ENCODE results near the gene CNTNAP2. TPM values are rescaled to one million over a fixed set of nuclear protein-coding genes. Genes with fewer than 3 reads are reported as not detected.

The CNTNAP2 gene
- polyA plus RNA-seq, 2 donors: 0.41 to 0.48 TPM

DNA sequence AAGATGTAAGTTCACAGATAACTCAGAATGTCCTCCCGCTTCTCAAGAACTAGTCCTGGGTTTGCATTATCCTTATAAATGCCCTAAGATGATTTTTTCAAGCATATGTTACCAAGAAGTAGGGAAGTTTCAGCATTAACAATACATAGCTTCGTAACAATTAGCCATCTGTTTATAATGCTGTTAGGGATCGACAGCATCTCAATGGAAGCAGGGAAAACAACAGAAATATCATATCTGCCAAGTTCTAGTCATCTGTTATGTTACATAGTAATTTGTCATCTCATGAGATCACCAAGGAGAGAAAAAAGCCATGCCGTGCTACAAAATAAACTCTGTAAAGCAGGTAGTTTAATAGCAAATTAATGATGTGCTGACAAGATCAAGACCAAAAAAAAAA, 1742.4 kb downstream of the CNTNAP2 start:
- H3K27me3 ChIP-seq (ENCODE audit: control insufficient read depth in 1 of 2, insufficient read depth in 2 of 2, low read length in 2 of 2): no peaks in the 10 kb centered on the region
- H3K27ac ChIP-seq (ENCODE audit: low read depth in 2 of 2, low read length in 1 of 2): no peak overlapping the region
- H3K4me3 ChIP-seq (ENCODE audit: low read depth in 1 of 2, low read length in 2 of 2): no peak overlapping the region
- 57 to 64% methylated on average over 4 of the region's 4 CpGs for WGBS, 2 donors
- H3K36me3 ChIP-seq (ENCODE audit: control insufficient read depth in 2 of 2, insufficient read depth in 2 of 2, low read length in 1 of 2): no peaks in the 10 kb centered on the region
- H3K4me1 ChIP-seq (ENCODE audit: control insufficient read depth in 2 of 2, insufficient read depth in 2 of 2, low read length in 1 of 2): no peaks in the 10 kb centered on the region
- no peaks in the 10 kb centered on the region for H3K9me3 ChIP-seq (ENCODE audit: control insufficient read depth in 2 of 2, insufficient read depth in 1 of 2, low read depth in 1 of 2, low read length in 1 of 2)

- Histone ChIP-seq H3K4me1 (ENCODE audit: control insufficient read depth in 2 of 2, insufficient read depth in 2 of 2, low read length in 1 of 2) (no peaks in the 10 kb centered on the region), H3K4me3 (ENCODE audit: low read depth in 1 of 2, low read length in 2 of 2) (no peak overlapping the region), H3K9me3 (ENCODE audit: control insufficient read depth in 2 of 2, insufficient read depth in 1 of 2, low read depth in 1 of 2, low read length in 1 of 2) (no peaks in the 10 kb centered on the region), H3K36me3 (ENCODE audit: control insufficient read depth in 2 of 2, insufficient read depth in 2 of 2, low read length in 1 of 2) (no peaks in the 10 kb centered on the region), H3K27ac (ENCODE audit: low read depth in 2 of 2, low read length in 1 of 2) (no peak overlapping the region), H3K27me3 (ENCODE audit: control insufficient read depth in 1 of 2, insufficient read depth in 2 of 2, low read length in 2 of 2) (no peaks in the 10 kb centered on the region)
These were observed 1742.9 kb downstream of the CNTNAP2 start for GRCh38 chr7:147859486-147859885.

GRCh38 chr7:147861058-147861716, 1744.6 kb downstream of the CNTNAP2 start:
- 86 to 91% methylated on average over 1 of the region's 1 CpG for WGBS, 2 donors
- H3K27ac ChIP-seq (ENCODE audit: low read depth in 2 of 2, low read length in 1 of 2): no peak overlapping the region
- H3K9me3 ChIP-seq (ENCODE audit: control insufficient read depth in 2 of 2, insufficient read depth in 1 of 2, low read depth in 1 of 2, low read length in 1 of 2): no peaks in the 10 kb centered on the region
- H3K4me1 ChIP-seq (ENCODE audit: control insufficient read depth in 2 of 2, insufficient read depth in 2 of 2, low read length in 1 of 2): no peaks in the 10 kb centered on the region
- H3K27me3 ChIP-seq (ENCODE audit: control insufficient read depth in 1 of 2, insufficient read depth in 2 of 2, low read length in 2 of 2): no peaks in the 10 kb centered on the region
- no peak overlapping the region for H3K4me3 ChIP-seq (ENCODE audit: low read depth in 1 of 2, low read length in 2 of 2)
- no peaks in the 10 kb centered on the region for H3K36me3 ChIP-seq (ENCODE audit: control insufficient read depth in 2 of 2, insufficient read depth in 2 of 2, low read length in 1 of 2)

DNA sequence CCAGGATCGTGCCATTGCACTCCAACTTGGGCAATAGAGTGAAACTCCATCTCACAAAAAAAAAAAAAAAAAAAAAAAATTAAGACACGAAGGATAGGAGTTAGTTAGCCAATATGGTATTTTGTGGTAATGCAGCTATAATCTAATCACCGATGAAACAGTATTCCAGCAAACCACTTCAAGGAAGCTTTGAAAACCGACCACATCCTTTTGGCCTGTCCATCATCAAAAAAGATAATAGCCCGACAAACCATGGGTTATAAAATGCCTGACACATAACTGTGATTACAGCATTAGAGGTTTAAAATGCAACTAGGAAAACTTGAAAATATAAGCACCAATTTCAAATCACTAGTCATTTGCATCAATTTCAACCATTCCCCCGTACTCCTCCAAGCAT, 1745.3 kb downstream of the CNTNAP2 start:
- H3K4me1 ChIP-seq (ENCODE audit: control insufficient read depth in 2 of 2, insufficient read depth in 2 of 2, low read length in 1 of 2): no peaks in the 10 kb centered on the region
- H3K9me3 ChIP-seq (ENCODE audit: control insufficient read depth in 2 of 2, insufficient read depth in 1 of 2, low read depth in 1 of 2, low read length in 1 of 2): no peaks in the 10 kb centered on the region
- WGBS, 2 donors: 78 to 85% methylated on average over 6 of the region's 6 CpGs

DNA sequence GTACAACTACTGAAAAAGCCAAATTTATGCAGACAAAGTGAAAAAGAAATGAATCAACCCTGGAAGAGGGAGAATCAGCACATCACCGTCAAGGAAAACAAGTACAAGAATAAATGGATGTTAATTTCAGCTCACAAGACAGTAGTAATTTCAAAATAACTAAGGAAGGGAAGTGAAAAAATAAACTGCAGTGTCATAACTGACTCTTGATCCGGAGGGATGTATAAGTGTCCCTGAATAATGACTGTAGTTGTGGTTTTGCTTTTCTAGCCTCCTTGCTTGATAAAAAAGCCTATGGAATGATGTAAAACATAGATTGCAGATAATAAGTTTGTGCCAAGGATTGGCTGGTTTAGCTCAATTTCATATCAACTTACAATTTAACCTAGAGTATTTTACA, 1752.9 kb downstream of the CNTNAP2 start:
- H3K27me3 ChIP-seq (ENCODE audit: control insufficient read depth in 1 of 2, insufficient read depth in 2 of 2, low read length in 2 of 2): no peaks in the 10 kb centered on the region
- no peak overlapping the region for H3K4me3 ChIP-seq (ENCODE audit: low read depth in 1 of 2, low read length in 2 of 2)
- no peaks in the 10 kb centered on the region for H3K4me1 ChIP-seq (ENCODE audit: control insufficient read depth in 2 of 2, insufficient read depth in 2 of 2, low read length in 1 of 2)
- WGBS, 2 donors: 58 to 64% methylated on average over 2 of the region's 2 CpGs
- peaks cover 0 to 8% of the 10 kb centered on the region in 2 donors for H3K9me3 ChIP-seq (ENCODE audit: control insufficient read depth in 2 of 2, insufficient read depth in 1 of 2, low read depth in 1 of 2, low read length in 1 of 2)
- no peaks in the 10 kb centered on the region for H3K36me3 ChIP-seq (ENCODE audit: control insufficient read depth in 2 of 2, insufficient read depth in 2 of 2, low read length in 1 of 2)
- no peak overlapping the region for H3K27ac ChIP-seq (ENCODE audit: low read depth in 2 of 2, low read length in 1 of 2)

More for the DNA sequence above, 1745.3 kb downstream of the CNTNAP2 start:
- no peaks in the 10 kb centered on the region for H3K27me3 ChIP-seq (ENCODE audit: control insufficient read depth in 1 of 2, insufficient read depth in 2 of 2, low read length in 2 of 2)
- no peak overlapping the region for H3K4me3 ChIP-seq (ENCODE audit: low read depth in 1 of 2, low read length in 2 of 2)
- no peak overlapping the region for H3K27ac ChIP-seq (ENCODE audit: low read depth in 2 of 2, low read length in 1 of 2)
- H3K36me3 ChIP-seq (ENCODE audit: control insufficient read depth in 2 of 2, insufficient read depth in 2 of 2, low read length in 1 of 2): no peaks in the 10 kb centered on the region

DNA sequence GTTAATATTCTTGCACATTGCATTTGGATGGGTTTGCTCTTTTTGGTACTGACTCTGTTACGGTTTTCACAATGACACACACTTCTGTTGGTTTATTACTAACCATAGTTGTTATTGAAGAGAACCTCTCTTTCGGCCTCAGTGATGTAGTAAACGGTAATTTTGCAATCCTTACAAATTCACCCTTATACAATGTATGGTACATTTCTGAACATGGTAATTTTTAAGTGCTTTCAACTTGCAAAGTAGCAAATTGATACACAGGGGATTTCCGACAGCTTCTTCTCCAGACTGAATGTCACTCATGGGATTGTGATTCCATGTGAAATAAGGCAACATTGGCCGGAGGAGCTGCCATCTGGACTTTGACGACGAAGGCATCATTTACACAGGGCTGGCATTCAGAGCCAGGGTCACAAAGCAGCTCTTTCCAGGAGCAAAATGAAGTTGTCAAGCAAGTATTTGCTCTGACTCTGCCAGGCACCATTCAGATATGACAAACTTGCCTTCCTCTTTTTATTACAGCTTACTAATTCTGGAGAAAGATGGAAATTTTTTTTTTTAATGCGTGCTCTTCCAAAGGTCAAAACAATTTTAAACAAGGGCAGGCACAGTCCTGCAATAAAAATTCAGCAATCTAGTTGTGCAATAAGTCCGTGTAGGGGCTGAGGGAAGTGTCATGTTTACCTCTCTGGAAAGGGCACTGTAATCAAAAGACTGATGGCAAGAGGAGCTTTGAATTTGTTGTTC, 1762.5 kb downstream of the CNTNAP2 start:
- Histone ChIP-seq H3K27me3 (ENCODE audit: control insufficient read depth in 1 of 2, insufficient read depth in 2 of 2, low read length in 2 of 2) (no peaks in the 10 kb centered on the region), H3K9me3 (ENCODE audit: control insufficient read depth in 2 of 2, insufficient read depth in 1 of 2, low read depth in 1 of 2, low read length in 1 of 2) (peaks cover 0 to 3% of the 10 kb centered on the region in 2 donors), H3K4me1 (ENCODE audit: control insufficient read depth in 2 of 2, insufficient read depth in 2 of 2, low read length in 1 of 2) (no peaks in the 10 kb centered on the region), H3K4me3 (ENCODE audit: low read depth in 1 of 2, low read length in 2 of 2) (no peak overlapping the region), H3K36me3 (ENCODE audit: control insufficient read depth in 2 of 2, insufficient read depth in 2 of 2, low read length in 1 of 2) (no peaks in the 10 kb centered on the region), H3K27ac (ENCODE audit: low read depth in 2 of 2, low read length in 1 of 2) (peak overlapping the region in 1 of 2 donors; percentile 13)
- 40 to 44% methylated on average over 9 of the region's 9 CpGs for WGBS, 2 donors

DNA sequence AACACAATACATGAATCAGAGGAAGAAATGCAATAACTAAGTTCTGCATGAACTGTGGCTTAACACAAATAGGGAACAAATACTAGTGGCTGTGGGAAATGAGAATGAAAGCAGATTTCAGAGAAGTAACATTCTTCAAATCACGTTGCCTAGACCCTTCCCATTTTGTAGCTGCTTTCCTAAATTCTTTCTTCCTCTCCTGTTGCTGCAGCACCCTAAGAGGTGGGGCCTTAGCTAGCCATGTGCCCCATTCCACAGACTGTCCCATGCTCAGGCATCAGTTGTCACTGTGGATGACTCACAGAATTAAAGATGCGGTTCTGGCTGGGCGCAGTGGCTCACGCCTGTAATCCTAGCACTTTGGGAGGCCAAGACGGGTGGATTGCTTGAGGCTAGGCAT, 1769.3 kb downstream of the CNTNAP2 start:
- WGBS, 2 donors: 75 to 79% methylated on average over 5 of the region's 5 CpGs

DNA sequence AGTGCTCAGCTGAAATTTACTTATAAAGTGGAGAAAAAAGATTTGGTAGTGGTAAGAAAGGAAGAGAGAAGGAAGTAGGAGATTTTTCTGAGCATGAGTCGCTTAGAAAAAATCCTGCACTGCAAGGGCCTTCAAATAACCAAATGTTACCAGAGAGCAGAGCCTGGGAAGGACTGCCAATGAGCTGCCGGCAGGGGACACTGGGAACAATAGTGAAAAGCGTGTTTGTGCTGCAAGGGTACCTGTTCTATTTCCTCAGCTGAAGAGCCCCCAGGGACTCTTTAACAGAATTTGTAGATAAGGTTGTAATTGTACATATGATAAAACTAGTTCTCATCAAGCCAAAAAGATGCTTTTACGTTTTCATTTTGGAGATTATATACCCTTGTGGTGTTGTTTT, 1777.7 kb downstream of the CNTNAP2 start:
- H3K27ac ChIP-seq (ENCODE audit: low read depth in 2 of 2, low read length in 1 of 2): no peak overlapping the region

More for the DNA sequence above, 1769.3 kb downstream of the CNTNAP2 start:
- Histone ChIP-seq H3K36me3 (ENCODE audit: control insufficient read depth in 2 of 2, insufficient read depth in 2 of 2, low read length in 1 of 2) (no peaks in the 10 kb centered on the region), H3K27ac (ENCODE audit: low read depth in 2 of 2, low read length in 1 of 2) (no peak overlapping the region), H3K27me3 (ENCODE audit: control insufficient read depth in 1 of 2, insufficient read depth in 2 of 2, low read length in 2 of 2) (no peaks in the 10 kb centered on the region), H3K4me1 (ENCODE audit: control insufficient read depth in 2 of 2, insufficient read depth in 2 of 2, low read length in 1 of 2) (no peaks in the 10 kb centered on the region), H3K4me3 (ENCODE audit: low read depth in 1 of 2, low read length in 2 of 2) (no peak overlapping the region), H3K9me3 (ENCODE audit: control insufficient read depth in 2 of 2, insufficient read depth in 1 of 2, low read depth in 1 of 2, low read length in 1 of 2) (no peaks in the 10 kb centered on the region)

DNA sequence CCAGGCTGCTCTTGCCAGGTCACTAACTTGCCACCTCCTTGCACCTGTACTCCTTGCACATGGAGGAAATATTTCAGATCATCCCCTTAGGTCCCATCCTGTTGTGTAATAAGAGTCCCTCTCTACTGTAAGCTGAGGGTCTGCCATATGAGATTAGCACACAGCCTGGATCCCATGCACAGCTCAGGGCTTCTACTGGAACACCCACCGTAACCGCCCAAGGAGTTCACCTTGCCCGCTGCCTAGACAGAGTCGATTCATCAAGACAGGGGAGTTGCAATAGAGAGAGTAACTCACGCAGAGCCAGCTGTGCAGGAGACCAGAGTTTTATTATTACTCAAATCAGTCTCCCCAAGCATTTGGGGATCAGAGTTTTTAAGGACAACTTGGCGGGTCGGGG, 1779.5 kb downstream of the CNTNAP2 start:
- 94% methylated on average over 7 of the region's 7 CpGs for WGBS, 2 donors
- no peaks in the 10 kb centered on the region for H3K27me3 ChIP-seq (ENCODE audit: control insufficient read depth in 1 of 2, insufficient read depth in 2 of 2, low read length in 2 of 2)
- H3K27ac ChIP-seq (ENCODE audit: low read depth in 2 of 2, low read length in 1 of 2): no peak overlapping the region
- no peak overlapping the region for H3K4me3 ChIP-seq (ENCODE audit: low read depth in 1 of 2, low read length in 2 of 2)
- H3K36me3 ChIP-seq (ENCODE audit: control insufficient read depth in 2 of 2, insufficient read depth in 2 of 2, low read length in 1 of 2): no peaks in the 10 kb centered on the region
- H3K9me3 ChIP-seq (ENCODE audit: control insufficient read depth in 2 of 2, insufficient read depth in 1 of 2, low read depth in 1 of 2, low read length in 1 of 2): no peaks in the 10 kb centered on the region
- no peaks in the 10 kb centered on the region for H3K4me1 ChIP-seq (ENCODE audit: control insufficient read depth in 2 of 2, insufficient read depth in 2 of 2, low read length in 1 of 2)

More for the DNA sequence above, 1777.7 kb downstream of the CNTNAP2 start:
- H3K27me3 ChIP-seq (ENCODE audit: control insufficient read depth in 1 of 2, insufficient read depth in 2 of 2, low read length in 2 of 2): no peaks in the 10 kb centered on the region
- H3K4me1 ChIP-seq (ENCODE audit: control insufficient read depth in 2 of 2, insufficient read depth in 2 of 2, low read length in 1 of 2): no peaks in the 10 kb centered on the region
- H3K36me3 ChIP-seq (ENCODE audit: control insufficient read depth in 2 of 2, insufficient read depth in 2 of 2, low read length in 1 of 2): no peaks in the 10 kb centered on the region
- H3K9me3 ChIP-seq (ENCODE audit: control insufficient read depth in 2 of 2, insufficient read depth in 1 of 2, low read depth in 1 of 2, low read length in 1 of 2): no peaks in the 10 kb centered on the region
- WGBS, 2 donors: 29 to 44% methylated on average over 4 of the region's 4 CpGs
- no peak overlapping the region for H3K4me3 ChIP-seq (ENCODE audit: low read depth in 1 of 2, low read length in 2 of 2)
